RWPE1 (cell line): Measurements from ENCODE around the gene RAMP2.

Source experiments
- CTCF ChIA-PET: fragments of 350-600 bp; sonication (Branson Sonifier 250); formaldehyde crosslinking; extraction: SDS; loops from one replicate; lab custom pipeline; 2021; lab: Yijun Ruan, JAX
- POLR2A ChIA-PET: fragments of 400-600 bp; formaldehyde crosslinking; extraction: SDS; loops from one replicate; lab custom pipeline; 2020; ENCODE audit warnings: antibody characterized with exemption; ENCODE audit not compliant: low non-redundant PET; lab: Yijun Ruan, JAX
- DNase-seq: peaks from one replicate; pipeline ENCODE4 v3.0.0; 2012; ENCODE audit warnings: low spot score
- H3K27ac ChIP-seq: fragments of 450-650 bp; 2 replicates; pipeline ENCODE4 v1.5.1; 2017
- TF ChIP-seq, protein P1 (sequence below): fragments of 450-650 bp; conservative IDR thresholded peaks from 2 replicates; pipeline ENCODE4 v1.5.1; 2017; ENCODE audit warnings: low read depth, mild to moderate bottlenecking

The RAMP2 gene

DNA sequence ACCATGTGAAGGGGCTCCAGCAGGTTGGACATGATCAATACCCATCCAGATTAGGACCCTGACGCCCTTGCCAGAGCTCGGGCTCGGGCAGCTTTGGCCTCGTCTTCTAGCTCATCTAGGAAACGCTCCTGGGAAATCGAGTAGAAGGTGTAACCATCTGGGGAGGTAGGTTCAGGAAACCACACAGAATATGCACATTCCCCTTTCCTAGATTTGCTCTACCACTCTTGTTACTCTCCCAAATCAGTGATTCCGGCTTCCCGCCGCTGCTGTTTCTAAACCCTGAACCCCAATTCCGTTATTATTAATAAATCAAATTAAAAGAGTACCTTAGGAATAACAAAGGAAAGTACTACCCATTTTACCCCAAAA is 37.0 kb downstream of the RAMP2 start:
- no peak for DNase-seq
- peak overlapping the region; percentile 65 for H3K27ac ChIP-seq
- TF ChIP-seq, protein P1, sequence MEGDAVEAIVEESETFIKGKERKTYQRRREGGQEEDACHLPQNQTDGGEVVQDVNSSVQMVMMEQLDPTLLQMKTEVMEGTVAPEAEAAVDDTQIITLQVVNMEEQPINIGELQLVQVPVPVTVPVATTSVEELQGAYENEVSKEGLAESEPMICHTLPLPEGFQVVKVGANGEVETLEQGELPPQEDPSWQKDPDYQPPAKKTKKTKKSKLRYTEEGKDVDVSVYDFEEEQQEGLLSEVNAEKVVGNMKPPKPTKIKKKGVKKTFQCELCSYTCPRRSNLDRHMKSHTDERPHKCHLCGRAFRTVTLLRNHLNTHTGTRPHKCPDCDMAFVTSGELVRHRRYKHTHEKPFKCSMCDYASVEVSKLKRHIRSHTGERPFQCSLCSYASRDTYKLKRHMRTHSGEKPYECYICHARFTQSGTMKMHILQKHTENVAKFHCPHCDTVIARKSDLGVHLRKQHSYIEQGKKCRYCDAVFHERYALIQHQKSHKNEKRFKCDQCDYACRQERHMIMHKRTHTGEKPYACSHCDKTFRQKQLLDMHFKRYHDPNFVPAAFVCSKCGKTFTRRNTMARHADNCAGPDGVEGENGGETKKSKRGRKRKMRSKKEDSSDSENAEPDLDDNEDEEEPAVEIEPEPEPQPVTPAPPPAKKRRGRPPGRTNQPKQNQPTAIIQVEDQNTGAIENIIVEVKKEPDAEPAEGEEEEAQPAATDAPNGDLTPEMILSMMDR, result no peak
- POLR2A ChIA-PET, result interaction anchor here (0.7 kb wide), 1 partner anchor 25 kb away, joined by 3 read pairs; the partner anchor contains the start of gene VPS25
- CTCF ChIA-PET, result no interaction called here

DNA sequence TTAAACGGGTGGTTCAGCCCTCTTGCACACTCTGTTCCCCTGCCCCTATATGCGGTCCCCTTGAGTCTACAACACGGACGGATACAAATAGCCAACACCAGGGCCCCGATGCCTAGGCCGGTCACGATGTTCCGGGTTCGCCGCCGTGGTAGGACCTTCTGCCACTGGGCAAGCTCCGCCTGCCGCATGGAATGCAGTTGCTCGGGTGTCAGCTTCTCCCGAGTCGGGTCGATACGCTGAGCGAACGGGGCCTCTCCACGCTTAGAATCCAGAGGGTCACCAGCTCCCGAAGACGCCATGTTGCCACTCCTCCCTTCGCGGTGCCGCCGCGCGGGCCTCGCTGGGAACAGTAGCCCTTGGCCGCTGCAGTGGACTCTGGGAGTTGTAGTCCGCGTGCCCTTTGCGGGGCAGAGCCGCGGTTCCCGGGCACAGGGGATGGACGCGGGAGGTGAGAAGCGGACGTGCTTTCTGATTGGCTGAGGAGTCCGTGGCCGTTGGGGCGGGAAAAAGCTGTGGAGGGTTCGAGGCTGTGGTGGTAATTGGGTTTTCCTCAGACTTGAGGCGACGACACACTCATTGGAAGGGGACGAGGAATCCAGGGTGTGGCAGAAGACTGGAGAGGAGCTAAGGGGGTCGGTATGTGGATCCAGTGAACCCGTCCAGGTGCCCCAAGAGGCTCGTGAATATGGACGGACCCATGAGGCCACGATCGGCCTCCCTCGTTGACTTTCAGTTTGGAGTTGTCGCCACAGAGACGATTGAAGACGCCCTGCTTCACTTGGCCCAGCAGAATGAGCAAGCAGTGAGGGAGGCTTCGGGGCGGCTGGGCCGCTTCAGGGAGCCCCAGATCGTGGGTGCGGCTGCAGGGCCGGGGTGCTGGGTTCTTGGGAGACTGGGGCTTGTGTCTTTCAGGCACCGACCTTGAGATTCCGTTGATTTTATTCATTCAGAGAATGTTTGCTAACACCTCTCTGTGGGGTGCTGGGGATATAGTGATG is 37.7 kb downstream of the RAMP2 start, which contains the start of the genes CNTD1 and COA3:
Gene CNTD1, plus strand, starts transcription at position 479 of the 998 bp plus-strand sequence. Its CDS starts 207 bp downstream, at position 686.
Gene COA3, minus strand, starts transcription at position 322 of the 998 bp plus-strand sequence. Its CDS starts 23 bp downstream, at position 299.
- H3K27ac ChIP-seq, result peak within 1 kb of the TSS; percentile 65
- TF ChIP-seq, protein P1, result no peak
- ChIA-PET POLR2A (interaction anchor here (0.5 to 0.7 kb wide), 2 partner anchors 25 to 40 kb away, joined by 3 read pairs; partner anchors contain the start of gene VPS25), CTCF (interaction anchor here (0.6 to 1.0 kb wide), 2 partner anchors 23 to 220 kb away, joined by 4 read pairs; no protein-coding TSS in a partner anchor)
- peak; percentile 85 for DNase-seq

DNA sequence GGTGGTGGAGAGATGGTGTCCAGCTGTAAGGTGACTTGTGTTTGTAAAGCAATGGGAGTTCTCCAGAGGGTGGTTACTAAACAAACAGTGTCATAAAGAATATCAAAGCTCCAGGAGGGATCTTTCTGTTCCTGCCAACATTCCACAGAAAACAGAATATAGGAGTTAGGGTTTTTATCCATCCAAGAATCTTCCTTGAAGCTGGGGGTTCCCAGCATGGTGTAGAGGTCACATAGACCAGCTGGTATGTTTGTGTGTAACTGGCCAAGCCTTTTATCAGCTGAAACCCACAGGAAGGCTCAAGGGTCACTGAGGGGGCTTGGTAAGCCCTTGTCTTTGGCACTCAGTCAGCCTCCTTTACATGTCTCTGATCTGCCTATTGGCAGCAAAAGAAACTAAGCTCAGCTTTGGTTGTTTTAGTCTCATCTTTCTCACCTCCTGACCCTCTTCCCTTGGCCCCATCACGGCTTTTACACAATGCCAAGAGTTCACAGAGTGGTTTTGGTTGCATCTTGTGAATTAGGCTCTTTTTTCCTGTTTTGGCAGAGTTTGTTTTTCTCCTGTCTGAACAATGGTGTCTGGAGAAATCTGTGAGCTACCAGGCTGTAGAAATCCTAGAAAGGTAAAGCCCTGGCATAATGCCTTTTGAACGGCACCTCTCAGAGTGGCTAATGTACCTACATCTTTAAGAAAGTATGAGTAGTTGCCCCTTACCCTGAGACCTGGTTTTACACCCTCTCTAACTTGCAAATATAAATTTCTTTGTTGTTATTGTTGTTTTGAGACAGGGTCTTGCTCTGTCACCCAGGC is 42.3 kb downstream of the RAMP2 start:
- no peak for DNase-seq
- TF ChIP-seq, protein P1, result no peak
- no peak overlapping the region for H3K27ac ChIP-seq
- POLR2A ChIA-PET, result no interaction called here
- CTCF ChIA-PET, result interaction anchor here (0.6 to 1.0 kb wide), 3 partner anchors 21 to 225 kb away, joined by 3 to 4 read pairs (median 3); partner anchors contain the start of gene BECN1

DNA sequence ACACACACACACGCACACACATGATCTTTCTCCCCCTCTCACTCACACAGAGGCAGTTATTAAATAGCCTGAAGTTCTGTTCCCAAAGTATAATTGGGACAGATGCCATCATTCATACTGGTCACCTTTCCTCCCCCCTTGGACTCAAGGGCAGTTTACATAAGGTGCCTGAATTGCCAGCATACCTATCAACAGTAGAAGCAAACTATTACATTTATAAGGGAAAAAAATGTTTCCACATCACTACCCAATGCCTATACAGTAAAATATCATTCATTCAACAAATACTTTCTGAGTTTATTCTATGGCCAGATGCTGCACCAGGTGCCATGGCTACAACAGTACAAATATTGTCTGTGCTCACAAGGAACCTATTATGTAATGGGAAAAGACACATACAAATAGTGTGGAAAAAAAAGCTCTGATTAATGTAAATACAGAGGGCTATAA is 43.9 kb downstream of the RAMP2 start:
- ChIA-PET POLR2A (no interaction called here), CTCF (interaction anchor here (0.6 kb wide), 1 partner anchor 74 kb away, joined by 3 read pairs; no protein-coding TSS in a partner anchor)
- H3K27ac ChIP-seq, result no peak overlapping the region
- DNase-seq, result no peak
- TF ChIP-seq, protein P1, result no peak

DNA sequence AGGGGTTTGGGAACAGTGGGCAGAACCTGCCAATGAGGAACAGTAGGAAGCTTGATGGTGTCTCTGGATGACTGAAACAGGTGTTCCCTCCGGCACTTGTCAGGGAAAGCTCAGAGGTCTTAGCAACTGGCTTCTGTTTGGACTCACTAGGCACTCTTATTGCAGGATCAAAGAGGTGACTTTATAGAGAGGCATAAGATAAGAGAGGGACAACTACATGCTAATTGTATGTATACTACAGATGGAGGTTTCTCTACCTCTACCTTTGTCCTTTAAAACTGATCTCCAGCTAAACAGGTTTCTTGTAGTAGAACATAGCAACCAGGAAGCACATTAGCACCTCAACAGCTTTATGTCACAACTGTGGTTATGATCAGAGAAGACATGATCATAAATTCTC is 45.2 kb downstream of the RAMP2 start:
- H3K27ac ChIP-seq, result no peak overlapping the region
- no peak for DNase-seq
- ChIA-PET POLR2A (interaction anchor here (0.7 kb wide), 1 partner anchor 18 kb away, joined by 3 read pairs; no protein-coding TSS in a partner anchor), CTCF (interaction anchor here (0.5 to 1.0 kb wide), 3 partner anchors 12 to 84 kb away, joined by 4 to 5 read pairs (median 4); no protein-coding TSS in a partner anchor)
- TF ChIP-seq, protein P1, result no peak
